ENCODE measurements around the gene KBTBD12.

DNA sequence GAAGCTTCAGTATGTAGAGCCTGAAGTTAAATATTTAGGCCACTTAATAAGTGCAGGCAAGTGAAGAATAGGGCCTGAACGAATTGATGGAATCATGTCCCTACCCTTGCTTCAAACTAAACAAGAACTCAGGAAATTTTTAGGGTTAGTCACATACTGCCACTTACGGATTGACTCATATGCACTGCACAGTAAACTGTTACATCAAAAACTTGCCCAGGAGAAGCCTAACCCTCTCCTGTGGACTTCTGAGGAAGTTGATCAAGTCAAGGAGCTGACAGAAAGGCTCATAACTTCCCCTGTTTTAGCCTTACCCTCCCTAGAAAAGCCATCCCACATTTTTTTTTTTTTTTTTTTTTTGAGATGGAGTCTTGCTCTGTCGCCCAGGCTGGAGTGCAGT is 20.6 kb upstream of the KBTBD12 start:
- no peak for TF ChIP-seq CTCF (IDR thresholded peaks at IDR 0.05)
- no peak for TF ChIP-seq POLR2A (IDR thresholded peaks at IDR 0.05)
